Right atrium auricular region (tissue), 2 donors: ENCODE measurements around the gene HOGA1. TPM values are rescaled to one million over a fixed set of nuclear protein-coding genes. Genes with fewer than 3 reads are reported as not detected.

ENCODE experiments used
- DNase-seq: peaks from one replicate; pipeline ENCODE4 v3.0.0-alpha.2; 2019; ENCODE audit warnings: low spot score
- H3K27ac ChIP-seq, 2 donors: fragments of 200-600 bp; sonication (generic); 1 replicate in 1 of 2; 2 replicates in 1 of 2; pipeline ENCODE4 v1.5.1; 2016 to 2019
- H3K27me3 ChIP-seq, 2 donors: fragments of 200-600 bp; sonication (generic); one replicate each; pipeline versions ENCODE4 v1.5.1 to v1.6.0; 2017 to 2019
- H3K36me3 ChIP-seq: fragments of 200-600 bp; sonication (generic); one replicate; pipeline ENCODE4 v1.5.1; 2016
- H3K4me1 ChIP-seq, 2 donors: fragments of 200-600 bp; sonication (generic); one replicate each; pipeline versions ENCODE4 v1.5.1 to v1.6.0; 2017 to 2019
- H3K4me3 ChIP-seq, 2 donors: fragments of 200-600 bp; sonication (generic); 1 replicate in 1 of 2; 2 replicates in 1 of 2; pipeline ENCODE4 v1.5.1; 2017 to 2019; ENCODE audit warnings: mild to moderate bottlenecking in 1 of 2, moderate library complexity in 1 of 2
- H3K9me3 ChIP-seq, 2 donors: fragments of 200-600 bp; sonication (generic); one replicate each; pipeline ENCODE4 v1.5.1; 2019
- total RNA-seq, 2 donors: library from RNA; depleted of rRNA; stranded (reverse); fragments of >200 nt; gene quantifications; one replicate each; pipeline ENCODE4 v1.1.0, GENCODE V29; 2016
- TF ChIP-seq, protein P1 (sequence below), 2 donors: fragments of 200-600 bp; sonication (generic); IDR thresholded peaks; one replicate each; pipeline ENCODE4 v1.5.1; 2019; ENCODE audit warnings: antibody characterized with exemption in 2 of 2

HOGA1 gene
- total RNA-seq, 2 donors from 2014 or later = 17.6 to 25.6 TPM

DNA sequence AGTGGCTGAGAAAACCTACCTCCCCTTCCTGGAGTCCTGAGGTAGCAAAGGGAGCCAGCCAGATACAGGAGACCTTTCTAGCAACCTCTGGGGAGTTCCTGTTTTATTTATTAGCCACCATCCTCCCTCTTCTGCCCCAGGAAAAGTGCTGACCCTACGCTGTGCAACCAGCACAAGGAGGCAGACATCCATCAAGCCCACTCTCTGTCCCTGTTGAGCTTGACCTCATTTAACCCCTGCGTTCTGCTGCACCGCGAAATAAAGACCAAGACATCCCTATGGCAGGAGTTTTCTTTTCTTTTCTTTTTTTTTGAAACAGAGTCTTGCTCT is 37.0 kb upstream of the HOGA1 start:
- TF ChIP-seq, protein P1, sequence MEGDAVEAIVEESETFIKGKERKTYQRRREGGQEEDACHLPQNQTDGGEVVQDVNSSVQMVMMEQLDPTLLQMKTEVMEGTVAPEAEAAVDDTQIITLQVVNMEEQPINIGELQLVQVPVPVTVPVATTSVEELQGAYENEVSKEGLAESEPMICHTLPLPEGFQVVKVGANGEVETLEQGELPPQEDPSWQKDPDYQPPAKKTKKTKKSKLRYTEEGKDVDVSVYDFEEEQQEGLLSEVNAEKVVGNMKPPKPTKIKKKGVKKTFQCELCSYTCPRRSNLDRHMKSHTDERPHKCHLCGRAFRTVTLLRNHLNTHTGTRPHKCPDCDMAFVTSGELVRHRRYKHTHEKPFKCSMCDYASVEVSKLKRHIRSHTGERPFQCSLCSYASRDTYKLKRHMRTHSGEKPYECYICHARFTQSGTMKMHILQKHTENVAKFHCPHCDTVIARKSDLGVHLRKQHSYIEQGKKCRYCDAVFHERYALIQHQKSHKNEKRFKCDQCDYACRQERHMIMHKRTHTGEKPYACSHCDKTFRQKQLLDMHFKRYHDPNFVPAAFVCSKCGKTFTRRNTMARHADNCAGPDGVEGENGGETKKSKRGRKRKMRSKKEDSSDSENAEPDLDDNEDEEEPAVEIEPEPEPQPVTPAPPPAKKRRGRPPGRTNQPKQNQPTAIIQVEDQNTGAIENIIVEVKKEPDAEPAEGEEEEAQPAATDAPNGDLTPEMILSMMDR (IDR thresholded peaks at IDR 0.05) = no peak
- Histone ChIP-seq H3K27me3 (no peaks in the 10 kb centered on the region), H3K36me3 (no peaks in the 10 kb centered on the region), H3K9me3 (no peaks in the 10 kb centered on the region), H3K27ac (no peak overlapping the region), H3K4me3 (no peak overlapping the region), H3K4me1 (peaks cover 0 to 60% of the 10 kb centered on the region in 2 donors)
- DNase-seq = no peak

DNA sequence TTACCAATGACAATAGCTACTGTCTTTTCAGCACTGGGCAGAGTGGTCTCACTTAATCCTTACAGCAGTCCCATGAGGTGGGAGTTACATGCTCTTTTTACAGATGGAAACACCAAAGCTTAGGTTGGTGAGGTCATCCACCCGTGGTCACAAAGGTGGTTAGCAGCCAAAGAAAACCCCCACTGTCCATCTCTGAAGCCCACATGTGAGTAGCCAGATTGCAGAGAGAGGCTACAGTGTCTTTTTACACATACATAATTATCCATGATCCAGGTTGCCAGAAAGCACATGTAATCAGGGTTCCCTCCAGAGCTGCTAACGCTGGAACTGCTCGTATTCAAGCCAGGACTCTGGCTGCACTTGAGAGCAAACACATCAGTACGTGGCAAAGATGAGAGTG is 36.2 kb upstream of the HOGA1 start:
- Histone ChIP-seq H3K36me3 (no peaks in the 10 kb centered on the region), H3K4me3 (no peak overlapping the region), H3K27ac (peak overlapping the region in 1 of 2 donors; percentile 13), H3K9me3 (no peaks in the 10 kb centered on the region), H3K27me3 (no peaks in the 10 kb centered on the region), H3K4me1 (peaks cover 0 to 53% of the 10 kb centered on the region in 2 donors)
- no peak for DNase-seq
- TF ChIP-seq, protein P1 (IDR thresholded peaks at IDR 0.05) = no peak

DNA sequence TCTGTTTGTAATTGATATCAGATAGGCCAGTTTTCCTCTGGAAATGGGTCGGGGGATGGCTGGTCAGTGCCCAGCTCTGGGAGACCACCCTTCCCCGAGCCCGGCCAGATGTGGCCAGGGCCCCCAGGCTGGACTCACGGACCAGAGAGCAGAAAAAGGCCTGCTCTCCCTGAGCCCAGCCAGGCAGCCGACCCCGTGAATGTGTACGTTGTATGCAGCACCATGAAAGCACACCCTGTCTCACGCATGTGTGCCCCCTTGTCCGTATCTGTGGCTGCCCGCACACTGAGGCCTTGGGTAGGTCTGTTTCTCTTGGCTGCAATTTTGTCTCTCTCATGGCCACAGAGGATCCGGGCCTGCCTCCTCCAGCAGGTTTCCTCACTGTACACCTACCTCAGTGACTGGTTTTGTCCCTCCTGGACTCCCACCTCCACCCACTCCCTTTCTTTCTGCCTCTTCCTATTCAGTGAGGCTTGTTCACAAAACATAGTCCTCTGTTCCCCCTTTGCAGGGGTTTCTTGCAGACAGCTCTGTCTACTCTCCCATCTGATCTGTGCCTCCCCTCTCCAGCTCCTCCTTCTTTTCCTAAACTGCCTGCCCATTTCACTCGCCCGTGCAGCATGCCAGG is 35.2 kb upstream of the HOGA1 start:
- no peak for DNase-seq
- TF ChIP-seq, protein P1 (IDR thresholded peaks at IDR 0.05) = no peak
- no peaks in the 10 kb centered on the region for H3K36me3 ChIP-seq
- no peak overlapping the region for H3K4me3 ChIP-seq
- peak overlapping the region; percentile 44 to 49 for H3K27ac ChIP-seq
- H3K4me1 ChIP-seq = peaks cover 0 to 52% of the 10 kb centered on the region in 2 donors
- no peaks in the 10 kb centered on the region for H3K9me3 ChIP-seq
- no peaks in the 10 kb centered on the region for H3K27me3 ChIP-seq

DNA sequence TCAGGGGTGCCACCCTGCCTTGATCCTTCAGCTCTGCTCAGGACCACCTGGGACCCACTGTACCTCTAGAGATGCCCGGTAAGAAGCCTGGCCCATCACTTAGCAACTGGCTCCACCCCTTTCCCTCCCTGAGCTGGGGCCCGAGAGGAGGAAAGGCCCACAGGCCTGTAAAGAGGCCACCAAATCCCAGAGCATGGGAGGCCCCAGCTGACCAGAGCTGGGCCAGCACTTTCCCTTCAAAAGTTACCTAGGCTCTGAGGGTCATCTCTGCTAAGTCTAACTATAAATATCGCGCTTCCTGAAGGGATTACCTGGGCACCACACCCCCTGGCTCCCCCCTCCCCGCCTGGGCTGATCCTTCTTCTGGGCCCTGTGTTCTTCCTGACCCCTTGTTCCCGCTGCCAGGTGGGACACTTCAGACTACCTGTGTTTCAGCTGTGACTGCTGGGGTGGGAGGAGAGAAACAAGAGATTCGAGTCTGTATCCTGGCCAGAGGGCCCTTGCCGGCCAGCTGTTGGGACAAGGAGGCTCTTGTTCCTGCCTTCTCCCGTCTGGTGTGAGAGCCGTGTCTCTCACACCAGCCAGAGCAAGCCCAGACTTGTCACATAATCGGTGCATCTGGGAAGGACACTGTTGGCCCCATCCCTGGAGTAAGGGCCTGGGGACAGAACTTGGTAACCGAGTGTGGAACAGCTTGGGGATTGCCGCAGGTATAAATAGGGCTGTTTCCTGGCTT is 34.4 kb upstream of the HOGA1 start:
- peaks cover 0 to 52% of the 10 kb centered on the region in 2 donors for H3K4me1 ChIP-seq
- H3K9me3 ChIP-seq = no peaks in the 10 kb centered on the region
- no peaks in the 10 kb centered on the region for H3K27me3 ChIP-seq
- no peak overlapping the region for H3K4me3 ChIP-seq
- peak overlapping the region; percentile 44 to 49 for H3K27ac ChIP-seq
- no peaks in the 10 kb centered on the region for H3K36me3 ChIP-seq
- DNase-seq = no peak
- TF ChIP-seq, protein P1 (IDR thresholded peaks at IDR 0.05) = no peak

DNA sequence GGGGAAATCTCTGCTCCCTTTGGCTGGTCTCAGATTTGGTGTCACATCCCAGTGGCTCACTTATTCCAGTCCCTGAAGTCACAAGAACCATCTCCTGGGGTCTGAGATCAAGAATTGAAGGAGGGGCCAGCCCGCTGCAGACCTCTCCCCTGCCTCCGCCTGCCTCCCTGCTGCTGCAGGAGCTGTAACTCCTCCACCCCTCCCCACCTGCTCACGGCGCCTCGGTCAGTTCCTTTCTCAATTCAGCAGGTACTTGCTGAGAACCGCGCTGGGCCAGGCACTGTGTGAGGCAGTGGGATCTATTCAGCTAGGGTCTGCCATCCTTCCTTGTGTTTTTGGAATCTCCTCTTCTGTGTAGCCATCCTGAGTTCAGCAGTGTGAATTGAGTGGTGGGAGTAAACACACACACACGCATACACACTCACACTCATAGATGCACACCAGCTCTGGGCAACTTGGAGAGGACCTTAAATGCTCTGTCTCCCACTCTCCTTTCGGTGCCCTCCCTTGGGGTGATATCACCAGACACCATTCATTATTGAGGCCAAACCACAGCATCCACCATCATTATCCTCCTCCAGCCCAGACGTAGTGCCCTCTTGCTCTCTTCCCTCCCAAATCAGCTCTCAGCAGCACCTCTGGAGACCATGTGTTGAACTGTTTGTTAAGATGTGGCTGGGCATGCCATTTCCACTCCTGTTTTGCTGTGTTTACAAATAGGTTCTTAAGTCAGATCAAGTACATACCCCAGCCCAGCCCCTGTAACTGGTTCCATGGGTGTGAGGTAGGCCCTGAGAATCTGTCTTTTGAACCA is 33.6 kb upstream of the HOGA1 start:
- Histone ChIP-seq H3K4me3 (no peak overlapping the region), H3K27me3 (no peaks in the 10 kb centered on the region), H3K27ac (peak overlapping the region; percentile 44 to 49), H3K9me3 (no peaks in the 10 kb centered on the region), H3K36me3 (no peaks in the 10 kb centered on the region), H3K4me1 (peaks cover 0 to 52% of the 10 kb centered on the region in 2 donors)
- TF ChIP-seq, protein P1 (IDR thresholded peaks at IDR 0.05) = no peak
- no peak for DNase-seq
